Fibroblast of skin of left quadriceps (primary cell): ENCODE measurements around the gene ASPHD1.
"Not testable (repeated sequence)": the region's sequence is repeated elsewhere in the genome, so short reads cannot be mapped to it uniquely, and the experiment has no call there.

ENCODE experiments used
- DNase-seq, 2 experiments: peaks; one replicate each; pipeline ENCODE4 v3.0.0-alpha.2; 2013; ENCODE audit warnings: low read depth in 2 of 2

Gene ASPHD1

GRCh38 chr16:29877266-29877961 is 22.9 kb upstream of the ASPHD1 start:
- DNase-seq: no peak

- DNase-seq: no peak
Observed at GRCh38 chr16:29878172-29878571, 22.1 kb upstream of the ASPHD1 start.

GRCh38 chr16:29881050-29881449 is 19.2 kb upstream of the ASPHD1 start:
- no peak for DNase-seq

GRCh38 chr16:29883987-29884386 is 16.3 kb upstream of the ASPHD1 start:
- no peak for DNase-seq

GRCh38 chr16:29889372-29889771 is 10.9 kb upstream of the ASPHD1 start:
- DNase-seq: not testable (repeated sequence)

GRCh38 chr16:29891525-29892457 is 8.5 kb upstream of the ASPHD1 start:
- DNase-seq: no peak

GRCh38 chr16:29892458-29892813 is 7.9 kb upstream of the ASPHD1 start:
- no peak for DNase-seq

GRCh38 chr16:29893553-29893952 is 6.7 kb upstream of the ASPHD1 start:
- DNase-seq: no peak

GRCh38 chr16:29894352-29894751 is 5.9 kb upstream of the ASPHD1 start:
- no peak for DNase-seq

GRCh38 chr16:29896841-29897240 is 3.4 kb upstream of the ASPHD1 start:
- no peak for DNase-seq

- no peak for DNase-seq
Observed at GRCh38 chr16:29897333-29897732, 3.0 kb upstream of the ASPHD1 start.

GRCh38 chr16:29898135-29898803 is 2.0 kb upstream of the ASPHD1 start:
- DNase-seq: no peak

GRCh38 chr16:29898804-29899515 is 1.3 kb upstream of the ASPHD1 start:
- no peak for DNase-seq

GRCh38 chr16:29899516-29900101 is 679 bp upstream of the ASPHD1 start, which contains the start of gene SEZ6L2:
Gene SEZ6L2 (minus strand): TSS chr16:29899550. CDS start chr16:29899019, 531 bp downstream.
- DNase-seq: peak; percentile 54

GRCh38 chr16:29900888-29901606 is 759 bp downstream of the ASPHD1 start:
- no peak for DNase-seq

GRCh38 chr16:29901607-29901945 is 1.3 kb downstream of the ASPHD1 start:
- DNase-seq: no peak

- no peak for DNase-seq
Observed at GRCh38 chr16:29903590-29903989, 3.3 kb downstream of the ASPHD1 start.

- DNase-seq: no peak
Observed at GRCh38 chr16:29904947-29905346, 4.7 kb downstream of the ASPHD1 start.

GRCh38 chr16:29905668-29906067 is 5.4 kb downstream of the ASPHD1 start:
- no peak for DNase-seq

- DNase-seq: no peak
Observed at GRCh38 chr16:29906520-29907244, 6.4 kb downstream of the ASPHD1 start.
